ENCODE data around the gene SLF2. TPM values are rescaled to one million over a fixed set of nuclear protein-coding genes. Genes with fewer than 3 reads are reported as not detected.

The SLF2 gene
- total RNA-seq, 4 donors from 2014 or later, result 34.1 to 47.9 (median 40.4) TPM

DNA sequence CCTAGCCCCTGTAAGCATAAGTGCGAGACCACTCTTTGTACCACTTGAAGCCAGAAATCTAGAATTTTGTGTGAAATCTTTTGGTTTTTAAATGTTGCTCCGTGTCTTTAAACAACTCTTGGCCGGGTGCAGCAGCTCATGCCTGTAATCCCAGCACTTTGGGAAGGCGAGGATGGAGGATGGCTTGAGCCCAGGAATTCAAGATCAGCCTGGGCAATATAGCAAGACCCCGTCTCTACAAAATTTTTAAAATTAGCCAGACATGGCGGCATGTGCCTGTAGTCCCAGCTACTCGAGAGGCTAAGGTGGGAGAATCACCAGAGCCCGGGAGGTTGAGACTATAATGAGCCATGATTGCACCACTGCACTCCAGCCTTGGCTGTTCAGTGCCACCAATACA, 4.4 kb upstream of the SLF2 start:
- intact Hi-C loops (cut with DNase I), result no loop called here
- 86 to 92% methylated on average over 8 of the region's 8 CpGs for WGBS, 2 donors
- TF ChIP-seq, protein P1, sequence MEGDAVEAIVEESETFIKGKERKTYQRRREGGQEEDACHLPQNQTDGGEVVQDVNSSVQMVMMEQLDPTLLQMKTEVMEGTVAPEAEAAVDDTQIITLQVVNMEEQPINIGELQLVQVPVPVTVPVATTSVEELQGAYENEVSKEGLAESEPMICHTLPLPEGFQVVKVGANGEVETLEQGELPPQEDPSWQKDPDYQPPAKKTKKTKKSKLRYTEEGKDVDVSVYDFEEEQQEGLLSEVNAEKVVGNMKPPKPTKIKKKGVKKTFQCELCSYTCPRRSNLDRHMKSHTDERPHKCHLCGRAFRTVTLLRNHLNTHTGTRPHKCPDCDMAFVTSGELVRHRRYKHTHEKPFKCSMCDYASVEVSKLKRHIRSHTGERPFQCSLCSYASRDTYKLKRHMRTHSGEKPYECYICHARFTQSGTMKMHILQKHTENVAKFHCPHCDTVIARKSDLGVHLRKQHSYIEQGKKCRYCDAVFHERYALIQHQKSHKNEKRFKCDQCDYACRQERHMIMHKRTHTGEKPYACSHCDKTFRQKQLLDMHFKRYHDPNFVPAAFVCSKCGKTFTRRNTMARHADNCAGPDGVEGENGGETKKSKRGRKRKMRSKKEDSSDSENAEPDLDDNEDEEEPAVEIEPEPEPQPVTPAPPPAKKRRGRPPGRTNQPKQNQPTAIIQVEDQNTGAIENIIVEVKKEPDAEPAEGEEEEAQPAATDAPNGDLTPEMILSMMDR (IDR thresholded peaks at IDR 0.05), result no peak
- TF ChIP-seq POLR2A (IDR thresholded peaks at IDR 0.05), result no peak

DNA sequence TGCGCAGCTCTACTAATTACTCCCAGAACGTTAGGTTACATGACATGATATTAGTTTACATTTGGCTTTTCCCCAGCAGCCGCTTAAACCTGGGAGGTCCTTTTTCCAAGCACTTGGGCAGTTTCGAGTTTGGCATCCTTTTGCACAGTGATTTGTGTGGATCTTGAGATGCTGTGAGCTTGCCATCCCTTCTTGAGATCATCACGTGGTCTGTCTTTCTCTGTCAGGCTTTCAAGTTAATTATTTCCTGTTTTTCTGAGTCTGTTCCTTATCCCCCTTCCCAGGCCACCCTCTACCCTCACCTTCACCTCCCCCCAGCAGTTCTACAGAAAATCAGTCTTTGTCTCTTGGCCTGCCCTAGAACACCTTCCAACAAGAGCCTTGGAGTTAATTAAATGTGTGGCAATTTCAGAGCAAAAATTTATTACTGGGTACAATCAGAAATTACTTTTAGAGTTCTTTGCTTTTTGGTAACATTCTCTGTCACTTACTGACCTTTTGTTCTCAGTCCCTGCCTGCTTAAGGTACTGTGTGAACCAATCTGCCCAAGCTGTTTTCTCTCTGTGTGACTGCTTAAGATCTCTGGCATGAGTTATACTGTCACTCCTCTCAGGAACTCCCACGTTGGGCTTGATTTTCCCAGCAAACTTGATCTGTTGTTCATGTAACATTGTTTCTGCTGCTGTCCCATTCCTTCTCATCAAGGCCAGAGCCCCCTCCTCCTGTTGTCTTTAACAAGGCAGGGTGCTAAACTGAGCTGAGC, 3.1 kb upstream of the SLF2 start:
- WGBS, 2 donors, result 35 to 37% methylated on average over 6 of the region's 6 CpGs
- Histone ChIP-seq H3K4me3 (replicated peaks in 1 of 3) (no peak overlapping the region), H3K9me3 (no peaks in the 10 kb centered on the region), H3K4me1 (peaks cover 12 to 18% of the 10 kb centered on the region in 2 donors), H3K36me3 (no peaks in the 10 kb centered on the region), H3K27ac (no peak overlapping the region), H3K27me3 (no peaks in the 10 kb centered on the region)
- intact Hi-C loops (cut with DNase I), result no loop called here
- TF ChIP-seq POLR2A (IDR thresholded peaks at IDR 0.05), result no peak
- TF ChIP-seq, protein P1 (IDR thresholded peaks at IDR 0.05), result no peak
- no peak for DNase-seq

More for the DNA sequence above, 4.4 kb upstream of the SLF2 start:
- Histone ChIP-seq H3K36me3 (no peaks in the 10 kb centered on the region), H3K27ac (no peak overlapping the region), H3K27me3 (no peaks in the 10 kb centered on the region), H3K4me3 (replicated peaks in 1 of 3) (no peak overlapping the region), H3K9me3 (no peaks in the 10 kb centered on the region), H3K4me1 (peaks cover 0 to 6% of the 10 kb centered on the region in 2 donors)
- no peak for DNase-seq

DNA sequence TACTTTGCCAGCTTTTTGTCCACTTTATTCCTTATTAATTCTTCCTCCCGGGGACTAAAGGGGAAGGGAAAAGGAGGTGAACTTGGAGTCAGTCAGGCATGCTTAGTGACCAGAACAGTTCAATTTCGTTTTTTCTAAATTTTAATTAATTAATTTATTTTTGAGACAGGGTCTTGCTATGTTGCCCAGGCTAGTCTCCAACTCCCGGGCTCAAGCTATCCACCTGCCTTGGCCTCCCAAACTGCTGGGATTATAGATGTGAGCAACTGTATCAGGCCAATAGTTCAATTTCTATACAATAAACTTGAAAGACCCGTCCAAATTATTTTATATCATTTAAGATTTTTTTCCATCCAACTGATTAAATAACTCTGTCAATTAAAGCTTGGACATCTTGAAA, 1.3 kb upstream of the SLF2 start:
- H3K4me1 ChIP-seq, result peaks cover 15 to 20% of the 10 kb centered on the region in 2 donors
- H3K27me3 ChIP-seq, result no peaks in the 10 kb centered on the region
- intact Hi-C loops (cut with DNase I), result no loop called here
- no peak overlapping the region for H3K4me3 ChIP-seq (replicated peaks in 1 of 3)
- no peak overlapping the region for H3K27ac ChIP-seq
- TF ChIP-seq POLR2A (IDR thresholded peaks at IDR 0.05), result no peak
- TF ChIP-seq, protein P1 (IDR thresholded peaks at IDR 0.05), result no peak
- no peaks in the 10 kb centered on the region for H3K36me3 ChIP-seq
- no peak for DNase-seq
- H3K9me3 ChIP-seq, result no peaks in the 10 kb centered on the region
- 86 to 87% methylated on average over 4 of the region's 4 CpGs for WGBS, 2 donors

DNA sequence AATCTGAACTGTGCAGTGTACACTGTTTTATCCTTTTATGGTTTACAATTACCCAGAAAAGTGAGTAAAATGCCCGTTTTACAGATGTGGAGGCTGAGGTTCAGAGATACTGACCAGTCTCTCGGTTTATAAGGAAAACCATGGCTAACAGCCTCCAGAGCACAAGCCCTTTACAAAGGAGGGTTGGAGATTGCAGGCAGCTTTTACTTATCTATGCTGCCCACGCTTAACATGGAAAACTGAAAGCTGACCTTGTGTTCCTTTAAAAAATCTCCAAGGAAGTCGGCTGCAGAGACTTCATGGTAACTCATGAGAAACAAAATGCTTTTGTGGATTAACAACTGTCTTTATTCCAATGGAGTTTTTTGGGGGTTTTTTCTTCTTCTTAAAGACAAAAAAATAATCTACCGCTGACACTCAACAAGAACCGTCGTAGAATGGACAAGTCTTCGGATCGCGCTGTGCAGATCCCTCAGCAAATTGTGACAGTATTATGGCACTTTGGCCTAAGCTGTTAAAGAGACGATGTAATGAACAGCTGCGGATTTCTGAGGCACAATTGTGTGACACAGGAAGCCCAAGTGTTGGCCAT, 654 bp upstream of the SLF2 start:
- intact Hi-C loops (cut with DNase I), result no loop called here
- DNase-seq, result no peak
- Histone ChIP-seq H3K9me3 (no peaks in the 10 kb centered on the region), H3K27ac (peak overlapping the region; percentile 72 to 92 (median 87)), H3K36me3 (no peaks in the 10 kb centered on the region), H3K27me3 (no peaks in the 10 kb centered on the region), H3K4me3 (replicated peaks in 1 of 3) (peak overlapping the region in 2 of 3 donors; percentile 32 to 96), H3K4me1 (peaks cover 15 to 20% of the 10 kb centered on the region in 2 donors)
- no peak for TF ChIP-seq POLR2A (IDR thresholded peaks at IDR 0.05)
- TF ChIP-seq, protein P1 (IDR thresholded peaks at IDR 0.05), result no peak
- WGBS, 2 donors, result 12 to 15% methylated on average over 12 of the region's 12 CpGs

DNA sequence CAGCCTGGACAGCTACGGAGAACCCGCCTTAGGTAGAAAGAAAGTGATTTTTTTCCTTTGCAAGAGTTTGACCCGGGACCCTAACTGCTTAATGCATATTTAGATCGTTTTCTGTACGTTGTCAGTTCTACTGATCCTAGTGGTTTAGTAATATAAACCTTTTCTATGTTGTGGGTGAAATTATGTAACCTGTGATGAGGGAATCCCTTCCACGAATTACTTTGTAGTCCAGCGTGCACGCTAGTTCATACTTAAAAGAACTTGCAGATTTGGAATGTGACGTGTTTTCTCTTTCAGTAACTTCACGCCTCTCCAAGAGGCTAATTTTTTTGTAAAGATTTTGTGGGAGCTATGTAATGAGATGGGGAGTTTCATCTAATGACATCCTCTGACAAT, 705 bp downstream of the SLF2 start:
- H3K27ac ChIP-seq, result peak overlapping the region in 2 of 3 donors; percentile 91 to 92
- peaks cover 0 to 13% of the 10 kb centered on the region in 2 donors for H3K36me3 ChIP-seq
- peaks cover 15 to 20% of the 10 kb centered on the region in 2 donors for H3K4me1 ChIP-seq
- intact Hi-C loops (cut with DNase I), result no loop called here
- no peaks in the 10 kb centered on the region for H3K27me3 ChIP-seq
- H3K9me3 ChIP-seq, result no peaks in the 10 kb centered on the region
- DNase-seq, result no peak
- TF ChIP-seq, protein P1 (IDR thresholded peaks at IDR 0.05), result no peak
- no peak for TF ChIP-seq POLR2A (IDR thresholded peaks at IDR 0.05)
- peak overlapping the region; percentile 63 to 97 (median 96) for H3K4me3 ChIP-seq (replicated peaks in 1 of 3)
- WGBS, 2 donors, result 3 to 5% methylated on average over 10 of the region's 10 CpGs
